HG02870 (cell line): ENCODE measurements around the gene FBXW10B.
"Not testable (repeated sequence)": the region's sequence is repeated elsewhere in the genome, so short reads cannot be mapped to it uniquely, and the experiment has no call there.

ENCODE experiments used
- ATAC-seq: cut with Tn5 transposase; IDR thresholded peaks from one replicate; pipeline ENCODE4 v1.9.1; 2021; ENCODE audit warnings: mild to moderate bottlenecking, moderate library complexity; ENCODE audit not compliant: unreplicated experiment

The FBXW10B gene

GRCh38 chr17:15642505-15643251, 23.2 kb upstream of the FBXW10B start:
- ATAC-seq: not testable (repeated sequence)

- not testable (repeated sequence) for ATAC-seq
These were observed 22.5 kb upstream of the FBXW10B start for GRCh38 chr17:15642014-15642413.

GRCh38 chr17:15630930-15631453, 11.5 kb upstream of the FBXW10B start:
- not testable (repeated sequence) for ATAC-seq

- ATAC-seq: not testable (repeated sequence)
These were observed 10.5 kb upstream of the FBXW10B start for GRCh38 chr17:15629991-15630390.

- not testable (repeated sequence) for ATAC-seq
These were observed 4.2 kb upstream of the FBXW10B start for GRCh38 chr17:15623661-15624209.

- not testable (repeated sequence) for ATAC-seq
These were observed 3.8 kb upstream of the FBXW10B start for GRCh38 chr17:15623255-15623654.

GRCh38 chr17:15622124-15622523, 2.6 kb upstream of the FBXW10B start:
- ATAC-seq: not testable (repeated sequence)

- ATAC-seq: not testable (repeated sequence)
These were observed 2.7 kb downstream of the FBXW10B start for GRCh38 chr17:15616828-15617227.

- not testable (repeated sequence) for ATAC-seq
These were observed 3.7 kb downstream of the FBXW10B start for GRCh38 chr17:15615850-15616249.

GRCh38 chr17:15613111-15613510, 6.4 kb downstream of the FBXW10B start:
- not testable (repeated sequence) for ATAC-seq

- not testable (repeated sequence) for ATAC-seq
These were observed 26.5 kb downstream of the FBXW10B start for GRCh38 chr17:15592960-15593359.

- not testable (repeated sequence) for ATAC-seq
These were observed 27.5 kb downstream of the FBXW10B start for GRCh38 chr17:15591986-15592385.

GRCh38 chr17:15590844-15591243, 28.7 kb downstream of the FBXW10B start:
- ATAC-seq: not testable (repeated sequence)

GRCh38 chr17:15589544-15590536, 29.7 kb downstream of the FBXW10B start:
- peak; percentile 61 for ATAC-seq

- ATAC-seq: not testable (repeated sequence)
These were observed 31.5 kb downstream of the FBXW10B start for GRCh38 chr17:15588017-15588416.

GRCh38 chr17:15583313-15583712, 36.2 kb downstream of the FBXW10B start:
- not testable (repeated sequence) for ATAC-seq

GRCh38 chr17:15581462-15581861, 38.0 kb downstream of the FBXW10B start:
- not testable (repeated sequence) for ATAC-seq

GRCh38 chr17:15576848-15577247, 42.7 kb downstream of the FBXW10B start:
- not testable (repeated sequence) for ATAC-seq

GRCh38 chr17:15574660-15575059, 44.8 kb downstream of the FBXW10B start:
- ATAC-seq: not testable (repeated sequence)

GRCh38 chr17:15573870-15574269, 45.6 kb downstream of the FBXW10B start:
- not testable (repeated sequence) for ATAC-seq
